HG03565 (cell line): ENCODE data around the gene SPAG9.
"Not testable (repeated sequence)": the region's sequence is repeated elsewhere in the genome, so short reads cannot be mapped to it uniquely, and the experiment has no call there.

Experiments
- ATAC-seq: cut with Tn5 transposase; IDR thresholded peaks from one replicate; pipeline ENCODE4 v1.9.1; 2021; ENCODE audit warnings: mild to moderate bottlenecking, moderate library complexity; ENCODE audit not compliant: unreplicated experiment

SPAG9 gene

GRCh38 chr17:50941676-50942048 is 179.0 kb downstream of the SPAG9 start:
- ATAC-seq = not testable (repeated sequence)

GRCh38 chr17:50939795-50940684 is 180.6 kb downstream of the SPAG9 start:
- no peak for ATAC-seq

- no peak for ATAC-seq
Measured at GRCh38 chr17:50939542-50939794, 181.2 kb downstream of the SPAG9 start.

- no peak for ATAC-seq
Measured at GRCh38 chr17:50938821-50939541, 181.7 kb downstream of the SPAG9 start.

- no peak for ATAC-seq
Measured at GRCh38 chr17:50935996-50936266, 184.7 kb downstream of the SPAG9 start.

GRCh38 chr17:50935221-50935995 is 185.3 kb downstream of the SPAG9 start:
- ATAC-seq = no peak

GRCh38 chr17:50934672-50935220 is 185.9 kb downstream of the SPAG9 start:
- no peak for ATAC-seq

GRCh38 chr17:50934161-50934560 is 186.5 kb downstream of the SPAG9 start:
- ATAC-seq = no peak

GRCh38 chr17:50931144-50931908 is 189.3 kb downstream of the SPAG9 start:
- ATAC-seq = no peak

GRCh38 chr17:50928646-50929045 is 192.0 kb downstream of the SPAG9 start:
- ATAC-seq = no peak

- no peak for ATAC-seq
Measured at GRCh38 chr17:50927287-50927686, 193.4 kb downstream of the SPAG9 start.

- ATAC-seq = no peak
Measured at GRCh38 chr17:50926523-50926922, 194.1 kb downstream of the SPAG9 start.

GRCh38 chr17:50925296-50925891 is 195.3 kb downstream of the SPAG9 start:
- ATAC-seq = no peak

GRCh38 chr17:50924800-50925199 is 195.9 kb downstream of the SPAG9 start:
- no peak for ATAC-seq

GRCh38 chr17:50924300-50924699 is 196.4 kb downstream of the SPAG9 start:
- ATAC-seq = no peak

GRCh38 chr17:50923611-50924010 is 197.1 kb downstream of the SPAG9 start:
- no peak for ATAC-seq

GRCh38 chr17:50922721-50923405 is 197.8 kb downstream of the SPAG9 start:
- no peak for ATAC-seq

- no peak for ATAC-seq
Measured at GRCh38 chr17:50922107-50922506, 198.6 kb downstream of the SPAG9 start.

- ATAC-seq = no peak
Measured at GRCh38 chr17:50920891-50921586, 199.6 kb downstream of the SPAG9 start.
